ENCODE results near the gene SOX13.

DNA sequence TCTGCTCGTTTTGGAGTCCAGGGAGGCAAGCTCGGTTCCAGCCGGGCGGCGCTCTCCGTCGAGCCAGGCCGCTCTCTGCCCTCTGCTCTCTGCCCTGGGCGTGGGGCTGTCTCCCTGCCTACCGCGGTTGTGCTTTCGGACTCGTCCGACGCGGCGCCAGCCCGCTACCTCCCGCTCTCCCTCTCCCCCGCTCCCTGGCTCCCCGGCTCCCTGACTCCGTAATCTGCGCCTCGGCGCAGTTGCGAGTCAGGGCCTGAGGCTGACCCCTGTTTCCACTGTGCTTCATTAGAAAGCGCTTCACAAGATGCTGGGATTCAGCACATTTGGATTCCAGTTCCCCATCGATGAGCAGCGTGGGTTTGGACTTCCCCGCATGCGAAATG is 2.2 kb downstream of the SOX13 start:
- TF ChIP-seq POLR2A (IDR thresholded peaks at IDR 0.05) = no peak
- TF ChIP-seq, protein P1, sequence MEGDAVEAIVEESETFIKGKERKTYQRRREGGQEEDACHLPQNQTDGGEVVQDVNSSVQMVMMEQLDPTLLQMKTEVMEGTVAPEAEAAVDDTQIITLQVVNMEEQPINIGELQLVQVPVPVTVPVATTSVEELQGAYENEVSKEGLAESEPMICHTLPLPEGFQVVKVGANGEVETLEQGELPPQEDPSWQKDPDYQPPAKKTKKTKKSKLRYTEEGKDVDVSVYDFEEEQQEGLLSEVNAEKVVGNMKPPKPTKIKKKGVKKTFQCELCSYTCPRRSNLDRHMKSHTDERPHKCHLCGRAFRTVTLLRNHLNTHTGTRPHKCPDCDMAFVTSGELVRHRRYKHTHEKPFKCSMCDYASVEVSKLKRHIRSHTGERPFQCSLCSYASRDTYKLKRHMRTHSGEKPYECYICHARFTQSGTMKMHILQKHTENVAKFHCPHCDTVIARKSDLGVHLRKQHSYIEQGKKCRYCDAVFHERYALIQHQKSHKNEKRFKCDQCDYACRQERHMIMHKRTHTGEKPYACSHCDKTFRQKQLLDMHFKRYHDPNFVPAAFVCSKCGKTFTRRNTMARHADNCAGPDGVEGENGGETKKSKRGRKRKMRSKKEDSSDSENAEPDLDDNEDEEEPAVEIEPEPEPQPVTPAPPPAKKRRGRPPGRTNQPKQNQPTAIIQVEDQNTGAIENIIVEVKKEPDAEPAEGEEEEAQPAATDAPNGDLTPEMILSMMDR (IDR thresholded peaks at IDR 0.05) = no peak
